Fibroblast of the aortic adventitia (primary cell): ENCODE data around the gene CIITA. TPM values are rescaled to one million over a fixed set of nuclear protein-coding genes. Genes with fewer than 3 reads are reported as not detected.

Experiments used
- DNase-seq: peaks from one replicate; pipeline ENCODE4 v3.0.0-alpha.2; 2010; ENCODE audit warnings: low read depth
- H3K4me3 ChIP-seq: 2 replicates; pipeline ENCODE4 v1.5.1; 2011; ENCODE audit warnings: low read depth, mild to moderate bottlenecking, control low read depth, low read length, moderate library complexity
- CTCF ChIP-seq: IDR thresholded peaks from 2 replicates; pipeline ENCODE4 v1.5.1; 2011; ENCODE audit warnings: mild to moderate bottlenecking, low read length, control low read depth, inconsistent platforms; ENCODE audit not compliant: insufficient read depth
- total RNA-seq: library from RNA; depleted of rRNA; stranded (reverse); fragments of >200 nt; gene quantifications from 2 replicates; pipeline ENCODE4 v1.2.3, GENCODE V29; 2012; ENCODE audit warnings: low replicate concordance

The CIITA gene
- total RNA-seq, 1 donor, result 1.3 TPM

- no peak for DNase-seq
- H3K4me3 ChIP-seq, result no peak overlapping the region
- no peak for TF ChIP-seq CTCF
Observed at GRCh38 chr16:10968498-10968897, 91.5 kb downstream of the CIITA start.

- TF ChIP-seq CTCF, result no peak
- no peak for DNase-seq
- no peak overlapping the region for H3K4me3 ChIP-seq
Observed at GRCh38 chr16:10969615-10970014, 92.6 kb downstream of the CIITA start.

- no peak overlapping the region for H3K4me3 ChIP-seq
- no peak for TF ChIP-seq CTCF
- DNase-seq, result peak; percentile 68
Observed at GRCh38 chr16:10970065-10970464, 93.1 kb downstream of the CIITA start.

- peak; percentile 96 for DNase-seq
- peak; percentile 68 for TF ChIP-seq CTCF
- H3K4me3 ChIP-seq, result no peak overlapping the region
Observed at GRCh38 chr16:10971560-10971961, 94.6 kb downstream of the CIITA start.

GRCh38 chr16:10972108-10972818, 95.3 kb downstream of the CIITA start:
- DNase-seq, result no peak
- TF ChIP-seq CTCF, result no peak
- no peak overlapping the region for H3K4me3 ChIP-seq

- no peak for TF ChIP-seq CTCF
- no peak for DNase-seq
- no peak overlapping the region for H3K4me3 ChIP-seq
Observed at GRCh38 chr16:10972819-10973464, 95.9 kb downstream of the CIITA start.
